Endothelial cell of umbilical vein (primary cell): ENCODE data around the gene FZR1. TPM values are rescaled to one million over a fixed set of nuclear protein-coding genes. Genes with fewer than 3 reads are reported as not detected.

Source experiments
- BruUV-seq: library from RNA; stranded (reverse); fragments of 400-500 nt; replicated peaks from 2 replicates; lab custom pipeline; 2021; lab: Mats Ljungman, UMichigan
- CTCF ChIA-PET: fragments of 300-600, 350-600 bp; sonication (Branson Sonifier 250); formaldehyde crosslinking; loops from one replicate; lab custom pipeline; 2021; ENCODE audit warnings: antibody characterized with exemption, inconsistent platforms; lab: Charles Lee
- POLR2A ChIA-PET: fragments of 300-600, 350-600 bp; sonication (Branson Sonifier 250); formaldehyde crosslinking; loops from one replicate; lab custom pipeline; 2021; ENCODE audit warnings: antibody characterized with exemption, inconsistent platforms; lab: Charles Lee
- DNase-seq: peaks from one replicate; pipeline ENCODE4 v3.0.0-alpha.2; 2011; ENCODE audit warnings: low read depth, low spot score
- FAIRE-seq: peaks from 2 replicates; lab custom pipeline; 2011; peaks lifted over from hg19 to GRCh38; lab: Jason Lieb, UNC
- H2AFZ ChIP-seq: 2 replicates; pipeline ENCODE4 v1.6.0; 2012; ENCODE audit warnings: low read depth, low read length, control low read depth, inconsistent platforms
- H3K27ac ChIP-seq: 2 replicates; pipeline ENCODE4 v1.5.1; 2011; ENCODE audit warnings: low read depth, mild to moderate bottlenecking, control low read depth, low read length, moderate library complexity; ENCODE audit not compliant: insufficient read depth
- H3K27me3 ChIP-seq, 2 experiments: 2 replicates each; pipeline versions ENCODE4 v1.6.0 to v1.6.1; 2011; ENCODE audit warnings: low read length in 2 of 2, mixed read lengths in 1 of 2; ENCODE audit not compliant: control insufficient read depth in 2 of 2, insufficient read depth in 2 of 2
- H3K36me3 ChIP-seq, 2 experiments: 2 replicates in 1 of 2; 3 replicates in 1 of 2; pipeline ENCODE4 v1.5.1; 2011; ENCODE audit warnings: low read length in 2 of 2, mild to moderate bottlenecking in 1 of 2, moderate library complexity in 1 of 2; ENCODE audit not compliant: control insufficient read depth in 2 of 2, insufficient read depth in 2 of 2; ENCODE audit errors: extremely low read depth in 1 of 2
- H3K4me1 ChIP-seq: 3 replicates; pipeline ENCODE4 v1.5.1; 2011; ENCODE audit warnings: mild to moderate bottlenecking, low read length; ENCODE audit not compliant: control insufficient read depth, insufficient read depth; ENCODE audit errors: extremely low read depth
- H3K4me2 ChIP-seq: 2 replicates; pipeline ENCODE4 v1.6.1; 2011; ENCODE audit warnings: low read length, control low read depth, mixed read lengths; ENCODE audit not compliant: insufficient read depth
- H3K4me3 ChIP-seq, 3 experiments: fragments of 200-600 bp in 1 of 3; sonication (generic), shearing (Covaris generic) in 1 of 3; replicated peaks in 1 of 3; 2 replicates each; pipeline ENCODE4 v1.5.1; 2011 to 2016; ENCODE audit warnings: control low read depth in 3 of 3, low read length in 3 of 3, mild to moderate bottlenecking in 2 of 3, inconsistent platforms in 1 of 3, low read depth in 1 of 3, moderate library complexity in 1 of 3; ENCODE audit not compliant: insufficient read depth in 1 of 3
- H3K79me2 ChIP-seq: 2 replicates; pipeline ENCODE4 v1.6.0; 2012; ENCODE audit warnings: low read length, inconsistent platforms; ENCODE audit not compliant: control insufficient read depth, insufficient read depth
- H3K9ac ChIP-seq: replicated peaks from 2 replicates; pipeline ENCODE3; 2011; ENCODE audit warnings: low read length, control low read depth; ENCODE audit not compliant: insufficient read depth; ENCODE audit errors: extremely low read depth
- H3K9me1 ChIP-seq: replicated peaks from 3 replicates; pipeline ENCODE4 v1.6.0; 2011; ENCODE audit warnings: mild to moderate bottlenecking, low read length; ENCODE audit not compliant: control insufficient read depth, insufficient read depth; ENCODE audit errors: extremely low read depth
- H3K9me3 ChIP-seq: replicated peaks from 2 replicates; pipeline ENCODE4 v1.5.1; 2012; ENCODE audit warnings: low read length, inconsistent platforms; ENCODE audit not compliant: control insufficient read depth, insufficient read depth
- H4K20me1 ChIP-seq: replicated peaks from 2 replicates; pipeline ENCODE3; 2011; ENCODE audit warnings: mild to moderate bottlenecking, low read length; ENCODE audit not compliant: control insufficient read depth, insufficient read depth; ENCODE audit errors: extremely low read depth
- EZH2 ChIP-seq: IDR thresholded peaks from 2 replicates; pipeline ENCODE4 v1.6.1; 2012; ENCODE audit warnings: borderline replicate concordance, low read depth, mild to moderate bottlenecking, moderate library complexity, low read length, inconsistent platforms; ENCODE audit not compliant: severe bottlenecking
- FOS ChIP-seq: IDR thresholded peaks from 2 replicates; pipeline ENCODE4 v1.6.1; 2011; ENCODE audit warnings: mild to moderate bottlenecking, low read length, moderate library complexity, borderline replicate concordance; ENCODE audit not compliant: insufficient read depth
- GATA2 ChIP-seq: IDR thresholded peaks from 2 replicates; pipeline ENCODE4 v1.7.0; 2011; ENCODE audit warnings: low read depth, mild to moderate bottlenecking, moderate library complexity, mixed read lengths, low read length; ENCODE audit not compliant: insufficient read length, insufficient read depth
- JUN ChIP-seq: IDR thresholded peaks from 2 replicates; pipeline ENCODE4 v1.6.1; 2011; ENCODE audit warnings: borderline replicate concordance, low read depth; ENCODE audit not compliant: insufficient read length, insufficient read depth
- MYC ChIP-seq: IDR thresholded peaks from one replicate; pipeline ENCODE4 v1.6.1; 2011; ENCODE audit warnings: mild to moderate bottlenecking, low read depth, low read length
- POLR2A ChIP-seq: IDR thresholded peaks from 2 replicates; pipeline ENCODE4 v1.6.1; 2012; ENCODE audit warnings: low read depth, mild to moderate bottlenecking, control low read depth, low read length
- POLR2AphosphoS5 ChIP-seq: IDR thresholded peaks from 2 replicates; pipeline ENCODE4 v1.6.1; 2012; ENCODE audit warnings: low read depth, mild to moderate bottlenecking, control low read depth, low read length, moderate library complexity; ENCODE audit not compliant: insufficient read depth
- dilution Hi-C: fragments of 300-500 bp; cut with MboI; formaldehyde crosslinking; loops from one replicate; pipeline ENCODE4 v1.15.0; 2019; ENCODE audit warnings: low sequenced_read_pairs; ENCODE audit not compliant: extremely low pct_ligation_motif_present
- intact Hi-C: fragments of 100-400 bp; cut with micrococcal nuclease; formaldehyde crosslinking; loops from one replicate; pipeline ENCODE4 v1.10.0; 2022
- polyA plus RNA-seq, 4 experiments: library from polyadenylated mRNA; depleted of rRNA in 3 of 4; stranded (reverse) in 3 of 4; unstranded in 1 of 4; fragments of >200 nt; gene quantifications; 2 replicates each; pipeline versions ENCODE4 v1.2.1 to v1.2.3, GENCODE V29; 2011 to 2012; ENCODE audit warnings: missing spikeins in 1 of 4
- total RNA-seq: library from RNA; stranded (reverse); gene quantifications from 2 replicates; pipeline ENCODE4 v1.2.3, GENCODE V29; 2021
- TF ChIP-seq, protein P1 (sequence below): IDR thresholded peaks from 2 replicates; pipeline ENCODE4 v1.6.1; 2011; ENCODE audit not compliant: insufficient read depth, insufficient read length
- TF ChIP-seq, protein P2 (sequence below), 2 donors: IDR thresholded peaks; 1 replicate in 1 of 2; 2 replicates in 1 of 2; pipeline ENCODE4 v1.5.1; 2011; ENCODE audit warnings: low read length in 2 of 2, mild to moderate bottlenecking in 2 of 2, moderate library complexity in 2 of 2, control low read depth in 1 of 2, inconsistent platforms in 1 of 2, low read depth in 1 of 2; ENCODE audit not compliant: insufficient read depth in 1 of 2; ENCODE audit errors: extremely low read depth in 1 of 2

The FZR1 gene
- total and polyA plus RNA-seq, 2 donors (not counting 3 experiments of a cell fraction or from before 2014, with no cell fraction given) = 35.9 to 60.4 TPM

DNA sequence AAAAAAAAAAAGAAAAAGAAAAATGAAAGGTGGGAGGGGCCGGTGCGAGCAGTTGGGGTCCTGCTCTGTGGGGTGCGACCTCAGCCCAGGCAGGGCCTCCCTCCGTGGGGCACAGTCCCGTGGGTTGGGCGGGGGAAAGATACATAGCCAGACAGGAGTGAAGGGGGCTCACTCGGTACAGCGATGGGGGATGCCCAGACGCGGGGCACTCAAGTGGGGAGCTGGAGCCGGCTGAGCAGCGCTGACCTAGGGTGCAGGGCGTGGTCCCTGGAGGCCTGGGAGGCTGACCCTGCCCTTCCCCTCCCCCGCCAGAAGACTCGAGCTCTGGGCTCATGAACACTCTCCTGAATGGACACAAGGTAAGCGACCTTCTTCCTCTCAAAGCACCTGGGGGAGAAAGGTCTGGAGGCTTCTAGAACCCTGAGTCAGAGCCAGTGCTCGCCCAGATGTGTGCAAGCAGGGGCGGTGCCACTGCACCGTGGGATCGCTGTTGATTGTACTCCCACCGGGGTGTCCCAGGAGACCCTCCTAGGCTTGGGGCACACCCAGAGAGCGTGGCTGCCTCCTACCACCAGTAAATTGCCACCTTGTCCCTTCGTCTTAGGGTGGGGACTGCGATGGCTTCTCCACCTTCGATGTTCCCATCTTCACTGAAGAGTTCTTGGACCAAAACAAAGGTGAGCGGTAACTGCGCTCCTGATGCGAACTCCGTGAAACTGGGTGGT is 70.0 kb downstream of the FZR1 start:
- intact Hi-C loops (no loop called here), dilution Hi-C loops (no loop called here)
- Histone ChIP-seq H3K9me3 (no peaks in the 10 kb centered on the region), H3K9me1 (no peaks in the 10 kb centered on the region), H3K79me2 (peaks cover 2% of the 10 kb centered on the region), H3K27ac (no peak overlapping the region), H3K27me3 (no peaks in the 10 kb centered on the region), H3K36me3 (peaks cover 0 to 3% of the 10 kb centered on the region in 2 experiments), H3K9ac (no peak overlapping the region), H3K4me2 (peak overlapping the region; percentile 75), H2AFZ (peak overlapping the region; percentile 70), H3K4me3 (peak overlapping the region in 2 of 3 experiments; percentile 32 to 38), H3K4me1 (peaks cover 21% of the 10 kb centered on the region), H4K20me1 (no peaks in the 10 kb centered on the region)
- FAIRE-seq = no peak
- CTCF ChIA-PET = interaction anchor here (0.7 to 2.6 kb wide), 13 partner anchors 9 to 91 kb away, joined by 3 to 27 read pairs (median 6); partner anchors contain the start of genes GIPC3, MFSD12 and TBXA2R
- TF ChIP-seq MYC = no peak
- TF ChIP-seq POLR2AphosphoS5 = no peak
- TF ChIP-seq, protein P1, sequence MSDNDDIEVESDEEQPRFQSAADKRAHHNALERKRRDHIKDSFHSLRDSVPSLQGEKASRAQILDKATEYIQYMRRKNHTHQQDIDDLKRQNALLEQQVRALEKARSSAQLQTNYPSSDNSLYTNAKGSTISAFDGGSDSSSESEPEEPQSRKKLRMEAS = no peak
- no peak for TF ChIP-seq EZH2
- no peak for TF ChIP-seq FOS
- TF ChIP-seq, protein P2, sequence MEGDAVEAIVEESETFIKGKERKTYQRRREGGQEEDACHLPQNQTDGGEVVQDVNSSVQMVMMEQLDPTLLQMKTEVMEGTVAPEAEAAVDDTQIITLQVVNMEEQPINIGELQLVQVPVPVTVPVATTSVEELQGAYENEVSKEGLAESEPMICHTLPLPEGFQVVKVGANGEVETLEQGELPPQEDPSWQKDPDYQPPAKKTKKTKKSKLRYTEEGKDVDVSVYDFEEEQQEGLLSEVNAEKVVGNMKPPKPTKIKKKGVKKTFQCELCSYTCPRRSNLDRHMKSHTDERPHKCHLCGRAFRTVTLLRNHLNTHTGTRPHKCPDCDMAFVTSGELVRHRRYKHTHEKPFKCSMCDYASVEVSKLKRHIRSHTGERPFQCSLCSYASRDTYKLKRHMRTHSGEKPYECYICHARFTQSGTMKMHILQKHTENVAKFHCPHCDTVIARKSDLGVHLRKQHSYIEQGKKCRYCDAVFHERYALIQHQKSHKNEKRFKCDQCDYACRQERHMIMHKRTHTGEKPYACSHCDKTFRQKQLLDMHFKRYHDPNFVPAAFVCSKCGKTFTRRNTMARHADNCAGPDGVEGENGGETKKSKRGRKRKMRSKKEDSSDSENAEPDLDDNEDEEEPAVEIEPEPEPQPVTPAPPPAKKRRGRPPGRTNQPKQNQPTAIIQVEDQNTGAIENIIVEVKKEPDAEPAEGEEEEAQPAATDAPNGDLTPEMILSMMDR (IDR thresholded peaks at IDR 0.05; ENCODE audit: extremely low read depth in 1 of 2, insufficient read depth in 1 of 2, low read depth in 1 of 2, low read length in 2 of 2) = no peak
- TF ChIP-seq GATA2 = no peak
- TF ChIP-seq JUN = no peak
- TF ChIP-seq POLR2A = no peak
- BruUV-seq = no TSS peak
- POLR2A ChIA-PET = no interaction called here
- no peak for DNase-seq
